NCI-H82 (cell line): Measurements from ENCODE around the gene BTBD8.
"Not testable (repeated sequence)": the region's sequence is repeated elsewhere in the genome, so short reads cannot be mapped to it uniquely, and the experiment has no call there.

Experiments used
- DNase-seq: peaks from one replicate; lab custom pipeline; 2025; lab: John Stamatoyannopoulos, UW

Gene BTBD8

GRCh38 chr1:92080128-92080985 is at the start of gene BTBD8:
BTBD8 (plus strand) TSS chr1:92080345; CDS start chr1:92080572, 227 bp downstream.
- peak; percentile 94 for DNase-seq

GRCh38 chr1:92030656-92031107 is 49.5 kb upstream of the BTBD8 start:
- DNase-seq, result no peak

- no peak for DNase-seq
These were observed 48.6 kb upstream of the BTBD8 start for GRCh38 chr1:92031281-92032110.

- no peak for DNase-seq
These were observed 42.7 kb upstream of the BTBD8 start for GRCh38 chr1:92037400-92037799.

- no peak for DNase-seq
These were observed 41.3 kb upstream of the BTBD8 start for GRCh38 chr1:92038695-92039346.

GRCh38 chr1:92040971-92041370 is 39.2 kb upstream of the BTBD8 start:
- no peak for DNase-seq

GRCh38 chr1:92043621-92044020 is 36.5 kb upstream of the BTBD8 start:
- DNase-seq, result peak; percentile 40

- DNase-seq, result no peak
These were observed 34.2 kb upstream of the BTBD8 start for GRCh38 chr1:92045766-92046495.

- DNase-seq, result peak; percentile 64
These were observed 28.2 kb upstream of the BTBD8 start for GRCh38 chr1:92051948-92052347.

- DNase-seq, result peak; percentile 27
These were observed 15.1 kb upstream of the BTBD8 start for GRCh38 chr1:92065042-92065441.

- DNase-seq, result no peak
These were observed 13.8 kb upstream of the BTBD8 start for GRCh38 chr1:92066321-92066720.

- no peak for DNase-seq
These were observed 9.3 kb upstream of the BTBD8 start for GRCh38 chr1:92070892-92071291.

- not testable (repeated sequence) for DNase-seq
These were observed 5.7 kb upstream of the BTBD8 start for GRCh38 chr1:92074446-92074845.

- no peak for DNase-seq
These were observed 4.8 kb upstream of the BTBD8 start, which contains the start of gene SETSIP for GRCh38 chr1:92075311-92075710. SETSIP (minus strand) TSS chr1:92075411; CDS start chr1:92075411, 0 bp downstream.

GRCh38 chr1:92076363-92076762 is 3.8 kb upstream of the BTBD8 start:
- no peak for DNase-seq

- DNase-seq, result not testable (repeated sequence)
These were observed 2.1 kb upstream of the BTBD8 start for GRCh38 chr1:92078077-92078476.

- DNase-seq, result no peak
These were observed 704 bp upstream of the BTBD8 start for GRCh38 chr1:92079441-92079840.

GRCh38 chr1:92081031-92081430 is 886 bp downstream of the BTBD8 start:
- DNase-seq, result no peak

GRCh38 chr1:92084651-92085050 is 4.5 kb downstream of the BTBD8 start:
- no peak for DNase-seq

GRCh38 chr1:92085727-92086126 is 5.6 kb downstream of the BTBD8 start:
- DNase-seq, result no peak

GRCh38 chr1:92087542-92087941 is 7.4 kb downstream of the BTBD8 start:
- DNase-seq, result peak; percentile 40

GRCh38 chr1:92091625-92092024 is 11.5 kb downstream of the BTBD8 start:
- no peak for DNase-seq
